WI38 (cell line): ENCODE measurements around the gene SSNA1.

ENCODE experiments used
- H3K4me3 ChIP-seq: 2 replicates; pipeline ENCODE4 v1.5.1; 2011; ENCODE audit warnings: low read depth, mild to moderate bottlenecking, control low read depth, low read length
- CTCF ChIP-seq: IDR thresholded peaks from 2 replicates; pipeline ENCODE4 v1.5.1; 2012; ENCODE audit warnings: low read depth, mild to moderate bottlenecking, control low read depth, low read length

The SSNA1 gene

GRCh38 chr9:137167277-137167746 is 21.2 kb upstream of the SSNA1 start:
- no peak overlapping the region for H3K4me3 ChIP-seq
- TF ChIP-seq CTCF, result no peak

- TF ChIP-seq CTCF, result no peak
- H3K4me3 ChIP-seq, result no peak overlapping the region
Measured at GRCh38 chr9:137167747-137168572, 20.5 kb upstream of the SSNA1 start.

GRCh38 chr9:137168573-137168903 is 19.9 kb upstream of the SSNA1 start:
- H3K4me3 ChIP-seq, result no peak overlapping the region
- TF ChIP-seq CTCF, result no peak

GRCh38 chr9:137168904-137169856 is 19.3 kb upstream of the SSNA1 start:
- H3K4me3 ChIP-seq, result no peak overlapping the region
- no peak for TF ChIP-seq CTCF

- TF ChIP-seq CTCF, result no peak
- no peak within 1 kb of the TSS for H3K4me3 ChIP-seq
Measured at GRCh38 chr9:137169896-137170358, 18.5 kb upstream of the SSNA1 start, which contains the start of gene LRRC26. LRRC26 (minus strand) TSS chr9:137170051; CDS start chr9:137169943, 108 bp downstream.

GRCh38 chr9:137170486-137171148 is 17.9 kb upstream of the SSNA1 start:
- TF ChIP-seq CTCF, result no peak
- H3K4me3 ChIP-seq, result no peak overlapping the region
